Subcutaneous adipose tissue (tissue), 4 donors: ENCODE results near the gene WDHD1. TPM values are rescaled to one million over a fixed set of nuclear protein-coding genes. Genes with fewer than 3 reads are reported as not detected.

Source experiments
- total RNA-seq, 4 donors: library from RNA; depleted of rRNA; stranded (reverse); fragments of >200 nt; gene quantifications; one replicate each; pipeline ENCODE4 v1.1.0, GENCODE V29; 2016
- TF ChIP-seq, protein P1 (sequence below): fragments of 450-650 bp; IDR thresholded peaks from one replicate; pipeline ENCODE4 v1.5.1; 2016; ENCODE audit warnings: low read depth, mild to moderate bottlenecking, control low read depth, antibody characterized with exemption, moderate library complexity

WDHD1 gene
- total RNA-seq, 4 donors from 2014 or later: 0.94 to 2.0 (median 1.5) TPM

DNA sequence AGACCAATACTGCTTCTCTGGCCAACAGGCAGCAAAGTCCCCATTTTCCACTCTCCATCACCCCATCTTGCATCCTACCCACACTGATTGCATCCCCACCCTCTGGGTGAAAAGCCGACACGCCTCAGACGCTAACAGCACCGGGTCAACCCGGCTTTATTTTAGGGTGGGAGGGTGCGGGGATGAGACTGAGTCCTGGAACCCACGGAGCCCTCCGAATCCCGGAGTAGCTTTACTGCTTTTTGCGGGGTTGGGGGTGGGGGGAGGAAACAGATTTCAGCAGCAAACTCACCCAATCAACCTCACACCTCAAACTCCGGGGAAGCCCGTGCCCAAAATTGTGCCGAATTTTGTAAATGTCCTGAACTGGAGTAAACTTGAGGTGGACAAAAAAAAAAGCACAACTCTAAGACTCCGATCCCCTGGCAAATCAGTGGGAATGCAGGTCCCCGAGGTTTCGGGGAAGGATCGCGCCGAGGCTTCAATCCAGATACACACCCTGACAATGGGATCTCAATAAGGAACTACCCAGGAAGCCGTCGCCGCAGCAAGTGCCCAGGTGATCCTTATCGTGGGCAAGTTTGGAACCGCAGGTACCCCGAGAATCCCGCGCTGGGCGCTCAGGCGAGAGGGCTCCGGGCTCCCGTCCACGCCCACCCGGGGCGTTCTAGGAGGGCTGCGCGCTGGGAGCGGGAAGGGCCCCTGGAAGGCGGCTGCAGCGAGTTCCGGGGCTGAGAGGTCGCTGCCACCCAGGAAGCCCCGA, 125.3 kb downstream of the WDHD1 start:
- TF ChIP-seq, protein P1, sequence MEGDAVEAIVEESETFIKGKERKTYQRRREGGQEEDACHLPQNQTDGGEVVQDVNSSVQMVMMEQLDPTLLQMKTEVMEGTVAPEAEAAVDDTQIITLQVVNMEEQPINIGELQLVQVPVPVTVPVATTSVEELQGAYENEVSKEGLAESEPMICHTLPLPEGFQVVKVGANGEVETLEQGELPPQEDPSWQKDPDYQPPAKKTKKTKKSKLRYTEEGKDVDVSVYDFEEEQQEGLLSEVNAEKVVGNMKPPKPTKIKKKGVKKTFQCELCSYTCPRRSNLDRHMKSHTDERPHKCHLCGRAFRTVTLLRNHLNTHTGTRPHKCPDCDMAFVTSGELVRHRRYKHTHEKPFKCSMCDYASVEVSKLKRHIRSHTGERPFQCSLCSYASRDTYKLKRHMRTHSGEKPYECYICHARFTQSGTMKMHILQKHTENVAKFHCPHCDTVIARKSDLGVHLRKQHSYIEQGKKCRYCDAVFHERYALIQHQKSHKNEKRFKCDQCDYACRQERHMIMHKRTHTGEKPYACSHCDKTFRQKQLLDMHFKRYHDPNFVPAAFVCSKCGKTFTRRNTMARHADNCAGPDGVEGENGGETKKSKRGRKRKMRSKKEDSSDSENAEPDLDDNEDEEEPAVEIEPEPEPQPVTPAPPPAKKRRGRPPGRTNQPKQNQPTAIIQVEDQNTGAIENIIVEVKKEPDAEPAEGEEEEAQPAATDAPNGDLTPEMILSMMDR: no peak

DNA sequence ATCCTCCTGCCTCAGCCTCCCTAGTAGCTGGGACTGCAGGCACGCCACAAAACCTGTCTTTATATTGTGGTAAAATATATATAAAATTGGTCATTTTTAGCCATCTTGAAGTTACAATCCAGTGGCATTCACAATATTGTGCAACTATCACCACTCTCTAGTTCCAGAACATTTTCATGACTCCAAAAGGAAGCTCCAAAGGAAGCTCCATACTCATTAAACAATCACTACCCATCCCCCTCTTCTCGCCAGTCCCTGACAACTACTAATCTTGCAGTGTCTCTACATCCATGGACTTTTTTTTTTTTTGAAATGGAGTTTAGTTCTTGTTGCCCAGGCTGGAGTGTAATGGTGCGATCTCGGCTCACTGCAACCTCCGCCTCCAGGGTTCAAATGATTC, 127.3 kb downstream of the WDHD1 start:
- TF ChIP-seq, protein P1: no peak

DNA sequence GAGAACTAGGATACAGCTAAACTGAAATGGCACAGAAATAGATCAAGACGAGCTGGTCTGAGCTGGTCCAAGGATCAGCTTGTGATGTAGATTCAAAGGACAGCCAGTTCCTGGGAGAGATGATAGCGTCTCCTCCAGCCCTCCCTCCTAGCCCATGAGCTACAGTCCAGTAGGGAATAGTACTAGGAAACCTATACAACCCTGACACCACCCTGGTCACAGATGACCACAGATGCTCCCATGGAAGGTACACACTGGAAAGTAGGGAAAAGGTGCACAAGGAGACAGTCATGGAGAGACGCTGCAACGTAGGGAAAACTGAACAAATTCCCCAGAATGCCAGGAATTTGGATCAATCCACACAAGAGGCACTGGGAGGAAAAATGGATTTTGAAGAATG, 131.2 kb downstream of the WDHD1 start:
- TF ChIP-seq, protein P1: no peak

DNA sequence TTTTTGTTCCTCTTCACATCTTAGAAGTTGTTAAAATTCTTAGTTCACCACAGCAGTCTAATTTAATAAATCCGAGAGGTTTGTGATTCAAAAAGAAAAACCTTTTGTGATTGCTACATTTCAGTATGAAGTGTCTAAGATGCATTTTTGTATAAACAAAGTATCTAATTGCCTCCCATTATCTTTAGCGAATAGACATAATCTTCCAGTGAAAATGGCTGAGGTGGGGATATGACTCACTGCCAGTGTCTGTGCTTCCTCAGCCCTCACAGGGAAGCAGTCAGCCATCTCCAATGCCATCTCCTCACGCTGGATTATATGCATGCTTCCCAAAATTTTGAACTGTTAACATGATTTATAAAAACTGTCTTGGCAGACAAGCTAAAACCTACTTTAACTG, 131.9 kb downstream of the WDHD1 start:
- TF ChIP-seq, protein P1: no peak

DNA sequence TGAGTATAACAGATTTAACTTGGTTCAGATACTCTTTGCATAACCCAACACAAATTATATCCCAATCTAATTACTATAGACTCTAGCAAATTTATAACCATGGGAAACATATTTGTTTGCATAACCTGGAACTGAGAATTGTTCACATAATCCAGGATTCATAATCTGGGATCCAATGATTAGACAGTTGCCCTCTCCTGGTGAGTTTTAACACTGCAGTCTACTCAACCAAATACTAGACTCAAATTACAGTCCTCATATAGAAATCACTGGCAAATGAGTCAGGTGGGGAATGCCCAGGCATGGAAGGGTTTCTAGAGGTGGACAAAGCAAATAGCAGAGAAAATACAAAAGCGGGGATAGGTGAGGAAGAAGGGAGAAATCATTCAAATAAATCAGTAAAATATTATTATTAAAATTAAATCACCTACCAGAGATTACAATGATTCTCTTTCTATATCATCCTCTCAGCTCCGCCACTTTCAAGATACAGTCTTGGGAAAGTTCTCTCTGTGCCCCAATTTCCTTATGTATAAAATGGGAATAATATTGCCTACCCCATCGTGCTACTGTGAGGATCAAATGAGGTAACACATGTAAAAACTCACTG, 133.6 kb downstream of the WDHD1 start:
- TF ChIP-seq, protein P1: no peak

DNA sequence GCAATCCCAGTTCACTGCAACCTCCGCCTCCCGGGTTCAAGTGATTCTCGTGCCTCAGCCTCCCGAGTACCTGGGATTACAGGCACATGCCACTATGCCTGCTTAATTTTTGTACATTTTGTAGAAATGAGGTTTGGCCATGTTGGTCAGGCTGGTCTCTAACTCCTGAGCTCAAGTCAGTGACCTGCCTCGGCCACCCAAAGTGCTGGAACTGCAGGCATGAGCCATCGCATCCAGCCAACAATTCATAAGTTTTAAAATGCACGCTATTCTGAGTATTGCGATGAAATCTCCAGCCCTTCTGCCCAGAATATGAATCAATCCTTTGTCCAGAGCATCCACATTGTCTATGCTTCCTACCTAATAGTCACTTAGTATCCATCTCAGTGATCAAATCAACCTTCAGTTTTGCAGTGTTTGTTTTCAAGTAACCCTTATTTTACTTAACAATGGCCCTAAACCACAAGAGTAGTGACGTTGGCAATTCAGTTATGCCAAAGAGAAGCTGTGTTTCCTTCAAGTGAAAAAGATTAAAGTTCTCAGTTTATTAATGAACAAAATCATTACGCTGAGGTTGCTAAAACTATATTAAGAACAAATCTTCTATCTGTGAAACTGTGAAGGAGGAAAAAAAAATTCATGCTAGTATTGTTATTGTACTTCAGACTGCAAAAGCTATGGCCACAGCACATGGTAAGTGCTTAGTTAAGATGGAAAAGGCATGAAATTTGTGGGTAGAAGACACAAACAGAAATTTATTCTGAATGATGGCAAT, 135.2 kb downstream of the WDHD1 start:
- TF ChIP-seq, protein P1: no peak

DNA sequence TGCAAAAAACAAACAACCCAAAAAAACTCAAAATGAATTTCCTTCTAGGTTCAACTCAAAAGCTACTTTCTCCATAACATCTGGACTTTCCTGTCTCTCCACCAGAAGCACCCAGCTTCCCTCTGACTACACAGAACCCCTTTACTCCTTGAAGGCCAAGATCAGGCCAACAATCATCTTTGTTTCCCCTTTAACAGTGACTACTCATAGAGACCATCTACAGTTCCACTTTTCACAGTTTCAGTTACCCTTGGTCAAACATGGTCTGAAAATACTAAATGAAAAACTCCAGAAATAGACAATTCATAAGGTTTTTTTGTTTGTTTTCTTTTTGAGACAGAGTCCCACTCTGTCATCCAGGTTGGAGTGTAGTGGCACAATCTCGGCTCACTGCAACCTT, 136.1 kb downstream of the WDHD1 start:
- TF ChIP-seq, protein P1: no peak
